K562 (cell line): ENCODE results near the gene SMIM11. TPM values are rescaled to one million over a fixed set of nuclear protein-coding genes. Genes with fewer than 3 reads are reported as not detected.

ENCODE experiments used
- ATAC-seq: fragments of 200-7000 bp; cut with Tn5 transposase; 3 replicates; pipeline ENCODE4 v1.9.1; 2020; ENCODE audit warnings: moderate library complexity
- BruUV-seq: library from RNA; stranded (reverse); fragments of 400-500 nt; replicated peaks from 2 replicates; lab custom pipeline; 2021; lab: Mats Ljungman, UMichigan
- CTCF ChIA-PET: fragments of 300-600 bp; formaldehyde crosslinking; extraction: SDS; loops from one replicate; lab custom pipeline; 2021; ENCODE audit warnings: low intra/inter-chr PET ratio; lab: Yijun Ruan, JAX
- POLR2A ChIA-PET: fragments of 300-600, 350-650 bp; sonication (Branson Sonifier 250); formaldehyde crosslinking; extraction: SDS; loops from one replicate; lab custom pipeline; 2021; ENCODE audit warnings: antibody characterized with exemption, inconsistent platforms; lab: Yijun Ruan, JAX
- DNase-seq, 4 experiments: peaks; one replicate each; pipeline versions ENCODE4 v3.0.0 to v3.0.0-alpha.2; 2011 to 2018; ENCODE audit warnings: low spot score in 3 of 4, mixed read lengths in 3 of 4; ENCODE audit errors: extremely low read depth in 1 of 4
- FAIRE-seq: peaks from 2 replicates; lab custom pipeline; 2011; peaks lifted over from hg19 to GRCh38; lab: Jason Lieb, UNC
- H2AFZ ChIP-seq: 2 replicates; pipeline ENCODE4 v1.6.0; 2011; ENCODE audit warnings: low read depth, low read length, control low read depth, inconsistent platforms
- H3K27ac ChIP-seq: fragments of 200-600 bp; 3 replicates; pipeline ENCODE4 v1.8.0; 2011; ENCODE audit warnings: low read depth, mild to moderate bottlenecking, control low read depth, inconsistent platforms, low read length, moderate library complexity, mixed read lengths; ENCODE audit errors: extremely low read depth
- H3K27me3 ChIP-seq, 2 experiments: fragments of 300-600 bp in 1 of 2; 2 replicates in 1 of 2; 3 replicates in 1 of 2; pipeline versions ENCODE4 v1.6.0 to v1.8.0; 2011; ENCODE audit warnings: inconsistent platforms in 2 of 2, low read length in 2 of 2, mild to moderate bottlenecking in 1 of 2, mixed read lengths in 1 of 2, moderate library complexity in 1 of 2; ENCODE audit not compliant: control insufficient read depth in 2 of 2, insufficient read depth in 2 of 2
- H3K36me3 ChIP-seq: fragments of 300-600 bp; 3 replicates; pipeline ENCODE4 v1.8.0; 2011; ENCODE audit warnings: mild to moderate bottlenecking, low read length, inconsistent platforms; ENCODE audit not compliant: control insufficient read depth, insufficient read depth
- H3K4me1 ChIP-seq, 2 experiments: fragments of 200-600 bp in 1 of 2; replicated peaks in 1 of 2; 2 replicates in 1 of 2; 3 replicates in 1 of 2; pipeline versions ENCODE4 v1.5.1 to v1.8.0; 2011; ENCODE audit warnings: inconsistent platforms in 2 of 2, low read length in 2 of 2, mild to moderate bottlenecking in 1 of 2, mixed read lengths in 1 of 2, moderate library complexity in 1 of 2; ENCODE audit not compliant: control insufficient read depth in 2 of 2, insufficient read depth in 2 of 2
- H3K4me2 ChIP-seq: 2 replicates; pipeline ENCODE4 v1.6.1; 2011; ENCODE audit warnings: low read length, control low read depth, inconsistent platforms, mixed read lengths; ENCODE audit not compliant: insufficient read depth
- H3K4me3 ChIP-seq: fragments of 200-600 bp; sonication (generic), shearing (Covaris generic); 2 replicates; pipeline ENCODE4 v1.5.1; 2016; ENCODE audit warnings: control low read depth, inconsistent platforms
- H3K79me2 ChIP-seq: fragments of 200-600 bp; 3 replicates; pipeline ENCODE4 v1.8.0; 2011; ENCODE audit warnings: low read length, inconsistent platforms; ENCODE audit not compliant: control insufficient read depth, insufficient read depth
- H3K9ac ChIP-seq, 2 experiments: 2 replicates each; pipeline versions ENCODE4 v1.6.0 to v1.6.1; 2011; ENCODE audit warnings: low read depth in 2 of 2, low read length in 2 of 2, control low read depth in 1 of 2, inconsistent platforms in 1 of 2, mild to moderate bottlenecking in 1 of 2, mixed read lengths in 1 of 2; ENCODE audit not compliant: insufficient read depth in 1 of 2
- H3K9me1 ChIP-seq: one replicate; pipeline ENCODE4 v1.6.0; 2011; ENCODE audit warnings: inconsistent platforms, mild to moderate bottlenecking, low read length, moderate library complexity; ENCODE audit not compliant: control insufficient read depth, insufficient read depth
- H3K9me3 ChIP-seq: replicated peaks from 2 replicates; pipeline ENCODE4 v1.5.1; 2011; ENCODE audit warnings: low read depth, low read length, inconsistent platforms; ENCODE audit not compliant: control insufficient read depth, insufficient read depth
- H4K20me1 ChIP-seq: replicated peaks from 2 replicates; pipeline ENCODE4 v1.6.1; 2011; ENCODE audit warnings: low read length, inconsistent platforms, mixed read lengths; ENCODE audit not compliant: control insufficient read depth, insufficient read depth
- BMI1 ChIP-seq: fragments of 150-350 bp; IDR thresholded peaks from 2 replicates; pipeline ENCODE4 v1.6.1; 2014; ENCODE audit warnings: low read length
- CBFA2T2 ChIP-seq: fragments of 450-650 bp; conservative IDR thresholded peaks from 2 replicates; pipeline ENCODE4 v1.6.1; 2017; ENCODE audit warnings: mild to moderate bottlenecking
- ELF4 ChIP-seq: fragments of 450-650 bp; formaldehyde crosslinking; IDR thresholded peaks from 2 replicates; pipeline ENCODE4 v1.4.0; 2022; ENCODE audit warnings: missing genetic modification characterization
- JUN ChIP-seq, 2 experiments: sonication (generic) in 1 of 2; formaldehyde crosslinking in 1 of 2; IDR thresholded peaks; 2 replicates each; pipeline versions ENCODE4 v1.6.1 to v1.8.0; 2012 to 2022; ENCODE audit warnings: borderline replicate concordance in 2 of 2, mild to moderate bottlenecking in 2 of 2, improper control_type of control experiment in 1 of 2, low read depth in 1 of 2, low read length in 1 of 2, missing genetic modification reagents in 1 of 2
- KLF16 ChIP-seq: IDR thresholded peaks from 2 replicates; pipeline ENCODE4 v1.6.1; 2016; ENCODE audit warnings: antibody characterized with exemption
- MEIS2 ChIP-seq: fragments of 450-650 bp; IDR thresholded peaks from 2 replicates; pipeline ENCODE4 v1.6.1; 2014; ENCODE audit warnings: mild to moderate bottlenecking; ENCODE audit not compliant: partially characterized antibody
- POLR2B ChIP-seq: fragments of 450-650 bp; IDR thresholded peaks from 2 replicates; pipeline ENCODE4 v1.6.1; 2018; ENCODE audit warnings: low read depth; ENCODE audit not compliant: partially characterized antibody
- SAFB ChIP-seq: fragments of 200-400 bp; formaldehyde crosslinking; IDR thresholded peaks from 2 replicates; pipeline ENCODE4 v1.6.1; 2017; ENCODE audit warnings: low read depth, low read length, borderline replicate concordance
- SPI1 ChIP-seq: IDR thresholded peaks from 2 replicates; pipeline ENCODE4 v1.6.1; 2011; ENCODE audit warnings: low read depth, low read length, control low read depth, borderline replicate concordance
- SRF ChIP-seq, 2 experiments: fragments of 250-450, 450-650 bp in 1 of 2; sonication (Bioruptor Pico) in 1 of 2; sonication (generic) in 1 of 2; formaldehyde crosslinking; IDR thresholded peaks; 2 replicates each; pipeline versions ENCODE4 v1.5.0 to v1.5.1; 2020 to 2022; ENCODE audit warnings: mild to moderate bottlenecking in 1 of 2, missing genetic modification reagents in 1 of 2
- STAT5A ChIP-seq: IDR thresholded peaks from 2 replicates; pipeline ENCODE4 v1.6.1; 2012; ENCODE audit warnings: low read length, inconsistent platforms, borderline replicate concordance
- ZNF232 ChIP-seq: sonication (generic); formaldehyde crosslinking; IDR thresholded peaks from 2 replicates; pipeline ENCODE4 v1.8.0; 2022; ENCODE audit warnings: mild to moderate bottlenecking, missing genetic modification reagents
- whole genome bisulfite sequencing: fragments of 100-300 bp; shearing (Covaris generic); methylation state at CpG from one replicate; pipeline ENCODE4 v1.1.6; 2016; ENCODE audit warnings: low coverage, mixed read lengths; ENCODE audit not compliant: insufficient coverage; ENCODE audit errors: missing lambda C conversion rate; 5-methylcytosine and 5-hydroxymethylcytosine counted together
- in situ Hi-C: fragments of 300-500 bp; cut with MboI; formaldehyde crosslinking; loops from 4 replicates; pipeline ENCODE4 v1.15.0; 2018; ENCODE audit warnings: inconsistent platforms, mixed read lengths
- intact Hi-C: fragments of 100-400 bp; cut with micrococcal nuclease; formaldehyde crosslinking; loops from 2 replicates; pipeline ENCODE4 v1.14.2; 2022
- polyA plus RNA-seq, 8 experiments: library from polyadenylated mRNA; depleted of rRNA in 4 of 8; stranded (reverse) in 5 of 8; unstranded in 3 of 8; fragments of >200 nt; fragmentation: Nextera tagmentation in 2 of 8; fragmentation: Illumina TruSeq in 1 of 8; extraction: Ambion mirVana in 2 of 8; extraction: Trizol in 1 of 8; gene quantifications; 2 replicates each; pipeline versions ENCODE4 v1.2.1 to v1.2.3, GENCODE V29; 2011 to 2014; ENCODE audit warnings: inconsistent platforms in 1 of 8, missing spikeins in 1 of 8
- total RNA-seq, 7 experiments: library from RNA; depleted of rRNA in 6 of 7; stranded (reverse); fragments of >200 nt in 6 of 7; fragmentation: Illumina TruSeq in 2 of 7; extraction: Trizol in 2 of 7; gene quantifications; 2 replicates each; pipeline versions ENCODE4 v1.2.1 to v1.2.3, GENCODE V29; 2011 to 2021; ENCODE audit warnings: low replicate concordance in 1 of 7
- TF ChIP-seq, protein P1 (sequence below), 2 experiments: fragments of 450-650 bp in 1 of 2; IDR thresholded peaks; 2 replicates each; pipeline ENCODE4 v1.6.1; 2011 to 2017; ENCODE audit warnings: low read depth in 2 of 2, antibody characterized with exemption in 1 of 2, borderline replicate concordance in 1 of 2, low read length in 1 of 2, mild to moderate bottlenecking in 1 of 2, mixed read lengths in 1 of 2; ENCODE audit not compliant: control insufficient read depth in 1 of 2

The SMIM11 gene
- total and polyA plus RNA-seq, 9 of the 15 experiments (the other 6 are each of a cell fraction or from before 2014, with no cell fraction given) = 3.9 to 113 (median 25.5) TPM

DNA sequence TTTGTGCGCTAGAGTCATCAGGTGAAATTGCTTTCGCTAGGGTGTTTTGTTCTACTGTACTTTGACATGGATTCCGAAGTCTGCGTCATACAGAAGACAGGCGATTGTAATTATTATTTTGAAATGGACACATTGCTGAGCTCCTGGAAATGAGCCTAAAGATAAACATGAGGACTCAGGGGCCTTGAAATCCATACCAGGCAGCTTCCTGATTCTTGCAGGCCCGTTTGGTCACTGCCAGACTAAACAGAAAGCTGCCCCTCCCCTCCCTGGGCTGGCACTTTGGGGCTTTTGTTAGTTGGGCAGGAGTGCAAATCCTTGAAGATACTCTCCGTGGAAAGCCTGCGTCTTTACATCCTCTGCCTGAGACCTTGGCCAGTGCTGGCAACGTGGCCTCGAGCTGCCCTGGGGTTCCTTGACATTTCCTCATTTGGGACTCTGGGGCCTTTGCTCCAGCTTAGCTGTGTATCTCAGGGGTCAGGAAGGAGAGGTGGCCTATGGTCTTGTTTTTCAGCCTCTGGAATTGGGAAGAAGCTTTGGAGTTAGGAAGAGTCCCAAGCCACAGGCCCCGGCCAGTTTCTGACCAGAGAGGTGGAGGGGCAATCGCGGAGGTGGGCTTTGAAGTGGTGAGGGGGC lies 38.4 kb upstream of the SMIM11 start:
- BruUV-seq = no TSS peak

DNA sequence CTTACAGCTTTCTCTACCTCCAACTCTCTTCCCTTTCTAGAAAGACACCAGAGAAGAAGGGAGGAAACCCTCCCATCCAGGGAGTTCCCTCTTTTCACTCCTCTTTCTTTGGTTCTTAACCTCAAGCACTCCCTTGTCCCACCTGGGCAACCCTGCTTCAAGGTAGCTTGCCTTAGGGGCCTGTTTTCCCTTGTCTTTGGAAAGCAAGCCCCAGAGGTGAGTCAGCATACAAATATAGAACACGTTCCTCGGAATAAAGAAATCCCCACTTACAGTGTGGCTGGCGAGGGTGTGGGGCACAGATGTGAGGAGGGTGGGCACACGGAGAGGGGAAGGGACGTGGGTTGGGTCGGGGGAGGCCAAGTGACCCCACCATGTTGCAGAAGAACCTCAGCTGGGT lies 37.6 kb upstream of the SMIM11 start:
- H3K9me3 ChIP-seq = no peaks in the 10 kb centered on the region
- H3K27me3 ChIP-seq = peaks cover 45 to 64% of the 10 kb centered on the region in 2 experiments
- H3K4me1 ChIP-seq = no peaks in the 10 kb centered on the region
- 2% methylated on average over 3 of the region's 6 CpGs for WGBS
- DNase-seq (no peak), ATAC-seq (no peak), FAIRE-seq (no peak)
- no peaks in the 10 kb centered on the region for H3K36me3 ChIP-seq
- no peak overlapping the region for H3K4me3 ChIP-seq
- H3K79me2 ChIP-seq = no peaks in the 10 kb centered on the region
- no peaks in the 10 kb centered on the region for H3K9me1 ChIP-seq
- ChIA-PET POLR2A (interaction anchor here (0.6 to 0.9 kb wide), 2 partner anchors 10 to 15 kb away, joined by 3 to 4 read pairs; no protein-coding TSS in a partner anchor), CTCF (no interaction called here)
- intact Hi-C loops = no loop called here
- no peaks in the 10 kb centered on the region for H4K20me1 ChIP-seq
- no peak overlapping the region for H3K4me2 ChIP-seq
- in situ Hi-C loops = no loop called here
- no TSS peak for BruUV-seq
- H3K9ac ChIP-seq = no peak overlapping the region
- H3K27ac ChIP-seq = no peak overlapping the region
- H2AFZ ChIP-seq = no peak overlapping the region
- TF ChIP-seq KLF16 (no peak), MEIS2 (no peak), ELF4 (CRISPR knock-in tag) (no peak), JUN (IDR thresholded peaks at IDR 0.05; ENCODE audit: borderline replicate concordance, low read depth, low read length) (no peak), JUN (CRISPR knock-in tag; IDR thresholded peaks at IDR 0.05; ENCODE audit: borderline replicate concordance) (no peak), SRF (CRISPR knock-in tag; IDR thresholded peaks at IDR 0.05) (no peak), SAFB (no peak), POLR2B (no peak)
- TF ChIP-seq, protein P1, sequence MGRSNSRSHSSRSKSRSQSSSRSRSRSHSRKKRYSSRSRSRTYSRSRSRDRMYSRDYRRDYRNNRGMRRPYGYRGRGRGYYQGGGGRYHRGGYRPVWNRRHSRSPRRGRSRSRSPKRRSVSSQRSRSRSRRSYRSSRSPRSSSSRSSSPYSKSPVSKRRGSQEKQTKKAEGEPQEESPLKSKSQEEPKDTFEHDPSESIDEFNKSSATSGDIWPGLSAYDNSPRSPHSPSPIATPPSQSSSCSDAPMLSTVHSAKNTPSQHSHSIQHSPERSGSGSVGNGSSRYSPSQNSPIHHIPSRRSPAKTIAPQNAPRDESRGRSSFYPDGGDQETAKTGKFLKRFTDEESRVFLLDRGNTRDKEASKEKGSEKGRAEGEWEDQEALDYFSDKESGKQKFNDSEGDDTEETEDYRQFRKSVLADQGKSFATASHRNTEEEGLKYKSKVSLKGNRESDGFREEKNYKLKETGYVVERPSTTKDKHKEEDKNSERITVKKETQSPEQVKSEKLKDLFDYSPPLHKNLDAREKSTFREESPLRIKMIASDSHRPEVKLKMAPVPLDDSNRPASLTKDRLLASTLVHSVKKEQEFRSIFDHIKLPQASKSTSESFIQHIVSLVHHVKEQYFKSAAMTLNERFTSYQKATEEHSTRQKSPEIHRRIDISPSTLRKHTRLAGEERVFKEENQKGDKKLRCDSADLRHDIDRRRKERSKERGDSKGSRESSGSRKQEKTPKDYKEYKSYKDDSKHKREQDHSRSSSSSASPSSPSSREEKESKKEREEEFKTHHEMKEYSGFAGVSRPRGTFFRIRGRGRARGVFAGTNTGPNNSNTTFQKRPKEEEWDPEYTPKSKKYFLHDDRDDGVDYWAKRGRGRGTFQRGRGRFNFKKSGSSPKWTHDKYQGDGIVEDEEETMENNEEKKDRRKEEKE (IDR thresholded peaks at IDR 0.05; ENCODE audit: borderline replicate concordance in 1 of 2, control insufficient read depth in 1 of 2, low read depth in 2 of 2, low read length in 1 of 2) = no peak

More for the DNA sequence above, 38.4 kb upstream of the SMIM11 start:
- no peaks in the 10 kb centered on the region for H3K9me3 ChIP-seq
- in situ Hi-C loops = no loop called here
- ATAC-seq (no peak), FAIRE-seq (no peak), DNase-seq (no peak)
- H3K79me2 ChIP-seq = no peaks in the 10 kb centered on the region
- H2AFZ ChIP-seq = no peak overlapping the region
- no peaks in the 10 kb centered on the region for H3K9me1 ChIP-seq
- intact Hi-C loops = no loop called here
- no peaks in the 10 kb centered on the region for H4K20me1 ChIP-seq
- WGBS = 4% methylated on average over 13 of the region's 13 CpGs
- H3K27me3 ChIP-seq = peaks cover 46 to 61% of the 10 kb centered on the region in 2 experiments
- H3K9ac ChIP-seq = no peak overlapping the region
- no peak overlapping the region for H3K4me2 ChIP-seq
- no peaks in the 10 kb centered on the region for H3K36me3 ChIP-seq
- no peak overlapping the region for H3K4me3 ChIP-seq
- H3K4me1 ChIP-seq = no peaks in the 10 kb centered on the region
- no peak overlapping the region for H3K27ac ChIP-seq
- POLR2A ChIA-PET = interaction anchor here (0.6 to 1.0 kb wide), 3 partner anchors 9 to 16 kb away, joined by 3 read pairs; no protein-coding TSS in a partner anchor
- TF ChIP-seq ZNF232 (CRISPR knock-in tag) = no peak
- TF ChIP-seq BMI1 = no peak
- no peak for TF ChIP-seq STAT5A
- TF ChIP-seq SPI1 = 0 out of 2 replicates have a peak, but pooled peaks have one; percentile 13
- TF ChIP-seq CBFA2T2 = no peak
- CTCF ChIA-PET = no interaction called here
